HG03039 (cell line): ENCODE measurements around the gene TFEB.

ENCODE experiments used
- ATAC-seq: cut with Tn5 transposase; IDR thresholded peaks from one replicate; pipeline ENCODE4 v1.9.1; 2021; ENCODE audit warnings: mild to moderate bottlenecking, moderate library complexity; ENCODE audit not compliant: unreplicated experiment

The TFEB gene

DNA sequence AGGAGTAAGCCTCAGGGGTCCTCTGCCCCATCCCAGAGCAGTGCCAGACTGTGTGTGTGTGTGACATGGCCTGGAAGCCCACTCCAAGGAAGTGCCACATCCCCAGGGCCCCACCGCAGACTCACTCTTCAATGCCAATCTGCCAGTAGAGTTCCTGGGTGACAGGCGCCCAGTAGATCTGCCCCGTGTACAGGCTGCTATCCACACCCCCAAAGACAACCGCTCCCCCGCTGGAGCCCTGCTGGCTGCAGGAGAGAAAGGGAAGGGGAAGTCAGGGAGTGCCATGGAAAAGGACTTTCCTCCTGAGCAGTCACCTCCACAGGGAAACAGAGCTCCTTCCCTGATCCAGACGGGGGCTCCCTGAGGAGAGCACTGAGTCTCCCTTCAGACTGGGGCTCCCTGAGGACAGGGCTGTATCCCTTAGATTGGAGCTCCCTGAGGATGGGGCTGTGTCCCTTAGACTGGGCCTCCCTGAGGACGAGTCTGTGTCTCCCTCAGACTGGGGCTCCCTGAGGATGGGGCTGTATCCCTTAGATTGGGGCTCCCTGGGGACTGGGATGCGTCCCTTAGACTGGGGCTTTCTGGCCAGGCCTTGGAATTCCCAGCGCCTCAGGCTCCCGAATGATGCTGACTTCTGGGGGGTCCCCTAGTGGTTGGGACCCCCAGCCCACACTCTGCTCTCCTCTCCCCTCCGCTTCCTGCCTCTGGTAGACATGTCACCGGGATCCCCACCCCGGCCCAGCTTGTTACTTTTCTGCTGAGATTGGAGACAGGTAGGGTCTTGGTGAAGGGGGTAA is 5.2 kb upstream of the TFEB start:
- ATAC-seq, result no peak

- no peak for ATAC-seq
These were observed 3.6 kb upstream of the TFEB start for GRCh38 chr6:41739041-41739440.

DNA sequence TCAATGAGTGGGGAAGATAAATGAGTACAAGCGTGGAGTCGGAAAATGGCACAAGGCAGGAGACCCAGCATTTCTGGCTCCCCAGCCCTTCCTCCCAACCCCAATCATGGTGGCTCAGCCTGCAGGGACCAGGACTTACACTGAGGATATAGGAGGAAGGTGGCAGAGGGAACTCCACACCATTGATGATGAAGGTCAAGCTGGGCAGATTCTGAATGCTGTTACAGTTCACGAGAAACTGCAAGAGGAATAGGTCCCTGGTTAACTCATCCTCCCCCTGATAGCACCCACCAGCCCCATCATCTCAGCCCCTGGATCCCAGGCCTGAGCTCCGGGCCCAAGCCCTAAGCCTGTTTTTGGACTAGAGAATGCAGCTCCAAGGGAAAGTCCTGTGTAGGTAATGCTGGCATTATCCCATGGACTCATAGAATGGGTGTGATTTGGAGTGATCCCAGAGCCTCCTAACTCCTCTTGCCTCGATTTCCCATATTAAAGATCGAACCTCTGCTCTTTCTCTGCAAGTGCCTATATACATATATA is 2.3 kb upstream of the TFEB start:
- no peak for ATAC-seq

DNA sequence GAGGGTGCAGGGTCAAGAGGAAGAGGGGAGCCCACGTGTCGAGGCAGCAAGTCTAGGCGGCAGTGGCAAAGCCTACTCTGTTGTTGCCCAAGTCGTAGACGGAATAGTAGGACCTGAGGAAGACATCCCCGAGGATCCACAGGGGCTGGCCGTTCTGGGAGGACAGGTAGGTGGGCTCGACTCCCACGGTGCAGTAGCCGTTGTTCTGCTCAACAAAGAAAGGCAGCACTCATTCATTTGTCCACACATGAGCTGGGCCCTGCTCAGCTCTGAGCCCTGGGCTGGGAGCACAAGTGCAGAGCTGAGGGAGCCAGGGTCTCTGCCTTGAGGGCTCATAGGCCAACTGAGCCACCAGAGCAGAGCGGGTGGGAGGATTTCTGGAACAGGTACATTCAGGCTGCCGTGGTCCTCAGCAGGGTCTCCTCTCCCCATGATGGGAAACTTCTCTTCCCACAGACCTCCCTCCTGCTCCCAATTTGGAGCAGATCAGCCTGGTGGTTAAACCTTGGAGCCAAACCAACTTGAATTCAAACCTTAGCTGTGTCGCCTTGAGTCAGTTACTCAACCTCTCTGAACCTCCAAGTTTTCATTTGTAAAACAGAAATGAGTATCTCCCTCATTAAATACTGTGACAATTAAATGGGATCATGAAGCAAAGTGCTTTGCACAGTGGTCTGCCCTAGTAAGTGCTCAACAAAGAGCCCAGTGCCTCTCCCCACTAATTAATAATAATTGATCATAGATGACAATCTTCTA is 1.6 kb upstream of the TFEB start:
- ATAC-seq, result no peak

- ATAC-seq, result no peak
These were observed 852 bp upstream of the TFEB start for GRCh38 chr6:41736186-41736733.

DNA sequence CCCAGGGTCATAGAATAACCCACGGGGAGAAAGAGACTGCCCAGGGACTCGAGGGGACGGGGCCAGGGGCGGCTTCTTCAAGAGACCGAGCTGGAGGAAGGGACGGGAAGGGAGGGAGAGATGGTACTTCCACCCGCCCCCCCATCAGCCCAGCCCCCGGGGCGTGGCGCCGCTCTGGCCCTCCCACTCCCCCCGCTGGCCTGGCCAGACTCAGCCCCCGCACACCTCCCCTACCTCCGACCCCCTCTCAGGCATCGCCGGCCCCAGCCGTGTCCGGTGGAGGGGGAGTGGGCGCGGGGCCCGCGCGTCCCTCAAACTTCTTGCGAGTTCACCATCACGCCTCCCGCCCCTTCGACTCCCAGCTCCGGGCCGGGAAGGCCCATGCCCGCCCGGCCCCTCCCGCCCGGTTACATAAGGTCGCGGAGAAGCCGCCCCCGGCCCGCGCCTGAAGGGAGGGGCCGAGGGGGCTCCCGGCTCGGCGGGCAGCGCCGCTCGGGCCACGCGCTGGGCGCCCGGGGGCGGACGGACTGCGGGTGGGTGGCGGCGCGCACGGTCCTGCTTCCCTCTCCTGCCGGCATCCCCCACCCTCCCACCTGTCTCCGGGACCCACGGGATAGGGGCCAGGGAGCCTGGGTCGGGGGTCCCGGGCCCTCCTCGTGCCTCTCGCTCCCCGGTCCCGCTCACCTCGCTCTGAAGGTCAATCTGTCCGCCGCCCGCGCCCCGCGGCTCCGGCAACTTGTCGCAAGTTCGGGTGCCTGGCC is 562 bp downstream of the TFEB start:
- ATAC-seq, result peak; percentile 17

GRCh38 chr6:41733707-41734665 is 1.4 kb downstream of the TFEB start:
- ATAC-seq, result peak; percentile 37

DNA sequence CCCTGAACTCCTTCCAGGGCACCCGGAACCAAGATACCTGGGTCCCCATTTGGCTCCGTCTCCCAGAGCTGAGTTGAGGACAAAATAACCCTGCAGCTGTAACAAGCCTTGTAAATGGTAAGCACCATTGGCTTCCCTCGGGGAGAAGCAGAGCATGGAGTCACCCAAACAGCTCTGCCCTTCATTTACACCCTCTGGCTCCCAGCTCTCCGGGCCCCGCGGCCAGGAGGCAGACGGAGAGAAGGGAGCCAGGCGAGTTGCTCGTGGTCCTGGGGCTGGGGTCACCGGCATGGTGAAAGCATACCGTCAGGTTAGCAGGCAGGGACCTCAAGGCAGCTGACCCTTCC is 2.1 kb downstream of the TFEB start:
- ATAC-seq, result no peak

GRCh38 chr6:41732591-41733359 is 2.6 kb downstream of the TFEB start:
- no peak for ATAC-seq

DNA sequence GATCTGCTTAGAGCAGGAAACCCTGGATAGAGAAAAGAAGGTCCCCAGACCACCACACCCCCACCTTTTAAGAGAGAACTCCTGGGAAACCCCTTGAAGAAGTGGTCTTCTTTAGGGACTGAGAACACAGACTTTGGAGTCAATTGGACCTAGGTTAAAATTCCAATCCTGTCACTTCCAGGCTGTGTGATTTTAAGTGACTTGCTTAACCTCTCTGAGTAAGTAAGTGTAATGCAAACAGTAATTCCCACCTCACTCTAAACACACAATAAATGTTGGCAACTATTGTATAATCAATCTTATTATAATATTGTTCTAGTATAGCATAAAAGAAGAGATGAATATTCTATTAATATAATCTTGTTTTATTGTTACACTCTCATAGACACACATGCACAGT is 3.3 kb downstream of the TFEB start:
- ATAC-seq, result no peak

GRCh38 chr6:41731561-41732086 is 3.8 kb downstream of the TFEB start:
- no peak for ATAC-seq

DNA sequence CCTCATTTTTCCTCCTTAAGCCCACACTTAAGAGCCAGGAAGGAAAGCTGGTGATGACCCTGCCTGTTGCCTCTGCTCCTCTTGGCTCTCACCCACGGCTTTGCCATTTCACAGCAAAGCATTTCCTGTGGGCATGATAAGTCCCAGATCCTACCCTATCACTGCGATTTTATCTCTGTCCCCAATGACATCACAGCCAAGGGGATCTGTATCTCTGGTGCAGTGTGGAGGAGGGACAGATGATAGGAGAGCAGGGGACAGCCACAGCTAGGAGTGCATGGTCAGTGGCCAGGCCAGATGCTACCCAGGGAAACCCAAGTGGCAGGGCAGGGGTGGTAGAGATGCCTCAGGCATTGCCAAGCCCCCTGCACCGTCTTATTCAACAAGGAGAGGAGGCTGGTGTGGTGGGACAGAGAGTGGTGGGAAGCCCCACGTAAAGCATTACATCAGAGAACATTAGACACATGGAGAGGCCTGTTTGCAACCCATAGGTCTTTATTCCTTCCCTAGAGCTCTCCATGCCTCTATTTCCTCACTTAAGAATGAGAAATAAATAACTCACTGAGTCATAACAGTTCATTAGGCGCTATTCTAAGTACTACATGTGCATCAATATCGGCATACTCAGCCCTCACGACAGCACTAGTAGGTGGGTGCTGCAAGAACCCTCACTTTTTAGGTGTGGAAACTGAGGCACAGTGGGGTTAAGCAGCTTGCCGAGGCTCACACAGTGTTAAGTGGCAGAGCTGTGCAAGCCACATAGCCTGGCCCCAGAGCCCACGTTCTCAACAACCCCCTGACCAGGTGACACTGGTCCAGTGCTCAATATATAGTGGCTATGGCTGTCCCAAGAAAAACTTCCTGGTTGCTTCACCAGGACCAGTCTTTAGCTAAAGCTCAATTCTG is 4.6 kb downstream of the TFEB start:
- ATAC-seq, result no peak

DNA sequence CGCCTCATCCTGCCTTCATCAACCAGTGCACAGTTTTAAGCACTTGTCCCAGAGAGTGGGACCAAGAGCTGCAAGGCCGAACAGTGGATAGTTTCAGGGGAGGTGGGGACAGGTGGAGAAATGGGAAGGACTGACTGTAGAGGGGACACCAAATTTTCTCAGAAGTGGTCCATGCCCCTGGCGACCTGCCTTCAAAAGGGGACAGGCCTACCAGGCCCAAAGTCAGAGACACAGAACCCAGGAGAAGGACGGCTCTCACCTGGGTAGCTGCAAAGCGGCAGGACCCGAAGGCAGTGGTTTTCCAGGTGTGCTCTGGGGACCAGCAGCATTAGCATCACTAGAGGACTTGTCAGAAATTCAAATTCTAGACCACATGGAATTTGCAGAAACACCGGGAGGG is 5.8 kb downstream of the TFEB start:
- no peak for ATAC-seq

DNA sequence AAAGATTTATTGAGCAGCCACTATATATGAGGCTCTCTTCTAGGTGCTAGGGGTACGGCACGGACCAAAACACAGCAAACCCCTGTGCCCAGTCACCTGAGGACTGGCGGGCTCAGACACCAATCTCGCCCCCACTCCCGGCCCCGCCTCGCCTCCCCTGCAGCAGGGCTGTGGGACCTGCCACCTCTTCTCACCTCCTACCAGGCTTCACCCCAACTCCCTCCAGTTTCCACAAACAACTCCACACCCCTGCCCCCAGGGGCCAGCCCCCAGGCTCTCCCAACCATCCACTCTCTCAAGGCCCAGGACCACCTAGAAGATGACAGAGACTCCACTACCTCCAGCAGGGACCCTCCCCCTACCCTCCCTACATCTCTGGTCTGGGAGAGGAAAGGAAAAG is 6.5 kb downstream of the TFEB start:
- no peak for ATAC-seq

DNA sequence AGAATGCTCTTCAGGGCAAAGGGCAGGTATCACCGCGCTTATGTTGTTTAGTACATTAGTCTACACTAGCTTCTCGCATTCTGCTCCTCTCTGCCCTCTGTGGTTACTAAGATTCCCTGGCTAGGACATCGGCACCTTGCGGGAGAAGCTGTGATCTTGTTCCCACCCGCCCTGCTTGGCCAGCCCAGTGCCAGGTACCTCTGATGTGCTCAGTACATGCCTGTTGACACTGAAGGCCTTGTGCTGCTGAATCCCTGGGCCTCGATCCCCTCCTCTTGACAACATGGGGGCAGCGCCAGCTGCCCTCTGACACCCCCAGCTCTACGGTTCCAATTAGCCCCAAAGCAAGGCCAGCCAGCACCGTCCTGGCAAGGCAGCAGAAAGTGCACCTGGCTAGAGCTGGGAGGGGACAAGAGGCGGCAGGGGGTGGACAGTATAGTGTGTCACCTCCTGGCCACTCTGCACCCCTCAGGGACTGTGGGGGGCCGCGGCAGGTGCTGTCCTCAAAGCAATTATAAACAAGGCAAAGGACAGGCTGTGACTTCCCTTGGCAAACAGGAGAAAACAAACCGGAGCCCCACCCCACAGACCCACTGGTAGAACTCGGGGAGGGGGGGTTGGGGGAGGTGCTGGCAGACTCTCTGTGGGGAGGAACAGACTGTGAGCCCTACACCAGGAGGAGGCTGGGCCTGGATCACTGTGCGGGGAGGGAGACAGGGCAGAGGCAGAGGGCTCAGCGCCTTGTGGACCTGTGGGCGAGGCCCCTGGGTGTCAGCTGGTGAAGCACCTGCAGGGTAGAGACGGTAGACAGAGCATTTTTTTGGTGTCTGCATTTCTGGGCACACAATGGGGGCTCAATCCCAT is 7.1 kb downstream of the TFEB start:
- no peak for ATAC-seq

DNA sequence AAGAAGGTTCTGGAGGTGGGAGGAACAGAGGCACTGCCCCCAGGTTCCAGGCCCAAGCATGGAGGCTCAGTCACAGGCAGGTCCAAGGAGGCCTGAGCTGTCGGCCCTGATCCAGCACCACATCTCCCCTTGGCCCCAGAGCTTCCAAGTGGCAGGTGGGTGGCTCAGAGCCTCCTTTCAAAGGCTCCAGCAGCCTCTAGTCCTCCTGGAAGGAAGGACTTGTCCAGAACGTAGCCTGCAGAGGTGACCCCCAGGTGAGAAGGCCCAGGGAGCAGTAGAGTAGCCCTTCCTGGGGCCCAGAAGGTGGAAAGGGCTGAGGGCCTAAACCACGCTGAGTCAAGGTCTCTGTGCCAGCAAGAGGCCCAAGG is 7.7 kb downstream of the TFEB start:
- no peak for ATAC-seq

DNA sequence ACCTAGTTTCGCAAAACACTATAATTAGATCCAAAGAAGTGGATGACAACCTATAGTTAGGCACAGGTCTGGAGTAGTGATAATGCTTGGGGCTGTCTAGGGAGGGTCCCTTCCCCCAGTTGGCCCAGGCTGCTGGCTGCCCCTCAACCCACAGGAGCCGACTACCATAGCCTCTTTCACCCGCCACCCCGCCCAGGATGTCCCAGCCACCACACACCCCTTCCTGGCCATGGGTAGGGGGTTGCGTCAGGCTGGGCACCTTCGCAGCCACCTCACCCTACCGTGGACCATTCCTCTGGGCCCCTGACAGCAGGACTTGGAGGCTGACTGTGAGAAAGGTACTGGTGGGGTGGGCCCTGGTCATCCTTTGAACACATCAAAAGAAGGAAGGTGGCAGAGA is 8.5 kb downstream of the TFEB start:
- no peak for ATAC-seq
